AG04450 (cell line): ENCODE measurements around the gene TAGLN3. TPM values are rescaled to one million over a fixed set of nuclear protein-coding genes. Genes with fewer than 3 reads are reported as not detected.

Experiments used
- CTCF ChIA-PET: fragments of 300-600, 350-600 bp; formaldehyde crosslinking; extraction: SDS; loops from one replicate; lab custom pipeline; 2022; ENCODE audit warnings: antibody characterized with exemption, inconsistent platforms; lab: Charles Lee
- POLR2A ChIA-PET: fragments of 350-600 bp; formaldehyde crosslinking; extraction: SDS; loops from one replicate; lab custom pipeline; 2021; ENCODE audit warnings: antibody characterized with exemption, inconsistent platforms; lab: Yijun Ruan, JAX
- DNase-seq: peaks from one replicate; pipeline ENCODE4 v3.0.0-alpha.2; 2011; ENCODE audit warnings: low read depth, low spot score
- H3K27ac ChIP-seq: one replicate; pipeline ENCODE4 v1.5.1; 2012; ENCODE audit warnings: low read depth, low read length, control low read depth
- H3K27me3 ChIP-seq: one replicate; pipeline ENCODE4 v1.6.0; 2012; ENCODE audit warnings: low read length; ENCODE audit not compliant: control insufficient read depth, insufficient read depth
- H3K4me3 ChIP-seq: 2 replicates; pipeline ENCODE4 v1.5.1; 2011; ENCODE audit warnings: mild to moderate bottlenecking, low read depth, low read length, control low read depth
- H3K9me3 ChIP-seq: 2 replicates; pipeline ENCODE4 v1.5.1; 2012; ENCODE audit warnings: low read length; ENCODE audit not compliant: control insufficient read depth, insufficient read depth
- CTCF ChIP-seq: IDR thresholded peaks from 2 replicates; pipeline ENCODE4 v1.5.1; 2011; ENCODE audit warnings: low read depth, low read length, control low read depth, inconsistent platforms
- polyA plus RNA-seq: library from polyadenylated mRNA; depleted of rRNA; stranded (reverse); fragments of >200 nt; gene quantifications from 2 replicates; pipeline ENCODE4 v1.2.3, GENCODE V29; 2011

The TAGLN3 gene
- polyA plus RNA-seq, 1 experiment: 2.5 TPM

GRCh38 chr3:111978583-111979433 lies 19.9 kb upstream of the TAGLN3 start, which contains the start of gene ABHD10:
TSS of gene ABHD10 (plus strand) at chr3:111979026. CDS start at chr3:111979062, 36 bp downstream.
- Histone ChIP-seq H3K4me3 (peak within 1 kb of the TSS; percentile 92), H3K27ac (peak within 1 kb of the TSS; percentile 47), H3K27me3 (no peaks in the 10 kb centered on the region), H3K9me3 (no peaks in the 10 kb centered on the region)
- DNase-seq: peak; percentile 97
- no peak for TF ChIP-seq CTCF
- ChIA-PET POLR2A (interaction anchor here (0.6 to 1.5 kb wide), 9 partner anchors 10 to 271 kb away, joined by 3 to 5 read pairs (median 3); partner anchors contain the start of gene TAGLN3), CTCF (interaction anchor here (0.5 to 4.3 kb wide), 16 partner anchors 10 to 288 kb away, joined by 3 to 37 read pairs (median 4); partner anchors contain the start of gene PHLDB2)

- TF ChIP-seq CTCF: no peak
- no peaks in the 10 kb centered on the region for H3K9me3 ChIP-seq
- CTCF ChIA-PET: interaction anchor here (0.5 to 4.3 kb wide), 9 partner anchors 9 to 288 kb away, joined by 3 to 37 read pairs (median 5); no protein-coding TSS in a partner anchor
- no peak overlapping the region for H3K27ac ChIP-seq
- peak overlapping the region; percentile 92 for H3K4me3 ChIP-seq
- DNase-seq: no peak
- H3K27me3 ChIP-seq: no peaks in the 10 kb centered on the region
- POLR2A ChIA-PET: interaction anchor here (0.9 to 1.5 kb wide), 4 partner anchors 10 to 119 kb away, joined by 3 to 4 read pairs (median 3); no protein-coding TSS in a partner anchor
Measured at GRCh38 chr3:111979434-111980038, 19.2 kb upstream of the TAGLN3 start.

GRCh38 chr3:111980716-111981456 lies 17.8 kb upstream of the TAGLN3 start:
- no peak for DNase-seq
- H3K4me3 ChIP-seq: peak overlapping the region; percentile 7; the same call in 1 of the 2 replicates
- H3K27me3 ChIP-seq: no peaks in the 10 kb centered on the region
- TF ChIP-seq CTCF: no peak
- H3K9me3 ChIP-seq: no peaks in the 10 kb centered on the region
- CTCF ChIA-PET: interaction anchor here (1.0 to 4.3 kb wide), 5 partner anchors 8 to 263 kb away, joined by 5 to 37 read pairs (median 17); no protein-coding TSS in a partner anchor
- POLR2A ChIA-PET: no interaction called here
- no peak overlapping the region for H3K27ac ChIP-seq

- DNase-seq: no peak
- ChIA-PET CTCF (interaction anchor here (1.0 to 3.7 kb wide), 3 partner anchors 8 to 62 kb away, joined by 6 to 29 read pairs (median 7); no protein-coding TSS in a partner anchor), POLR2A (no interaction called here)
- Histone ChIP-seq H3K27me3 (no peaks in the 10 kb centered on the region), H3K27ac (no peak overlapping the region), H3K4me3 (no peak overlapping the region), H3K9me3 (no peaks in the 10 kb centered on the region)
- no peak for TF ChIP-seq CTCF
Measured at GRCh38 chr3:111981457-111981763, 17.3 kb upstream of the TAGLN3 start.
